Neural cell (in vitro differentiated cells): Measurements from ENCODE around the gene TTC23. TPM values are rescaled to one million over a fixed set of nuclear protein-coding genes. Genes with fewer than 3 reads are reported as not detected.

Experiments used
- H2AFZ ChIP-seq: fragments of 200-600, 300-800 bp; sonication (generic), shearing (Covaris generic); 2 replicates; pipeline ENCODE4 v1.6.0; 2014; ENCODE audit warnings: low read depth, mild to moderate bottlenecking, antibody characterized with exemption, low read length, moderate library complexity
- H3F3A ChIP-seq: fragments of 200-600 bp; shearing (Covaris generic); 2 replicates; pipeline ENCODE4 v1.6.1; 2016; ENCODE audit warnings: mild to moderate bottlenecking, moderate library complexity, mixed read lengths, antibody characterized with exemption, low read length; ENCODE audit not compliant: insufficient read depth, poor library complexity, severe bottlenecking
- H3K27ac ChIP-seq: fragments of 200-600, 300-800 bp; sonication (generic), shearing (Covaris generic); 2 replicates; pipeline ENCODE4 v1.5.1; 2014; ENCODE audit warnings: mild to moderate bottlenecking, low read length, moderate library complexity
- H3K27me3 ChIP-seq: fragments of 300-800, 200-600 bp; sonication (generic), shearing (Covaris generic); 2 replicates; pipeline ENCODE4 v1.6.0; 2014; ENCODE audit warnings: mild to moderate bottlenecking, low read depth, low read length, moderate library complexity; ENCODE audit not compliant: insufficient read depth
- H3K36me3 ChIP-seq: fragments of 300-800, 200-600 bp; sonication (generic), shearing (Covaris generic); 2 replicates; pipeline ENCODE4 v1.5.1; 2014; ENCODE audit warnings: mild to moderate bottlenecking, antibody characterized with exemption, low read length, moderate library complexity; ENCODE audit not compliant: insufficient read depth
- H3K4me2 ChIP-seq: fragments of 300-800, 200-600 bp; sonication (generic), shearing (Covaris generic); 2 replicates; pipeline ENCODE4 v1.6.0; 2014; ENCODE audit warnings: mild to moderate bottlenecking, low read length
- H3K4me3 ChIP-seq: fragments of 300-800, 200-600 bp; sonication (generic), shearing (Covaris generic); 2 replicates; pipeline ENCODE4 v1.5.1; 2014; ENCODE audit warnings: mild to moderate bottlenecking, low read length, moderate library complexity
- H3K79me2 ChIP-seq: fragments of 200-600 bp; shearing (Covaris generic); replicated peaks from 2 replicates; pipeline ENCODE4 v1.6.0; 2014; ENCODE audit warnings: mild to moderate bottlenecking, low read length, moderate library complexity; ENCODE audit not compliant: insufficient read depth
- H3K9ac ChIP-seq: fragments of 300-800, 200-600 bp; sonication (generic), shearing (Covaris generic); 2 replicates; pipeline ENCODE4 v1.6.1; 2016; ENCODE audit warnings: mild to moderate bottlenecking, low read length, mixed read lengths
- H3K9me2 ChIP-seq: fragments of 200-600 bp; shearing (Covaris generic); 2 replicates; pipeline ENCODE4 v1.6.1; 2016; ENCODE audit warnings: mild to moderate bottlenecking, low read length, mixed read lengths; ENCODE audit not compliant: insufficient read depth
- H3K9me3 ChIP-seq: fragments of 200-600, 300-800 bp; sonication (generic), shearing (Covaris generic); 2 replicates; pipeline ENCODE4 v1.6.1; 2016; ENCODE audit warnings: mild to moderate bottlenecking, mixed run types, low read length, moderate library complexity, mixed read lengths
- H4K20me1 ChIP-seq: fragments of 200-600 bp; shearing (Covaris generic); 2 replicates; pipeline ENCODE4 v1.6.1; 2016; ENCODE audit warnings: mild to moderate bottlenecking, mixed run types; ENCODE audit not compliant: insufficient read depth
- EP300 ChIP-seq: fragments of 450-650 bp; conservative IDR thresholded peaks from 2 replicates; pipeline ENCODE4 v1.6.1; 2014; ENCODE audit warnings: antibody characterized with exemption, mild to moderate bottlenecking, moderate library complexity; ENCODE audit not compliant: poor library complexity, severe bottlenecking
- EZH2 ChIP-seq: fragments of 200-600, 300-800 bp; shearing (Covaris generic), sonication (generic); IDR thresholded peaks from 2 replicates; pipeline ENCODE4 v1.6.1; 2014; ENCODE audit warnings: antibody characterized with exemption, low read length, borderline replicate concordance, mild to moderate bottlenecking; ENCODE audit not compliant: insufficient read depth, poor library complexity, severe bottlenecking
- POLR2AphosphoS5 ChIP-seq: IDR thresholded peaks from 2 replicates; pipeline ENCODE4 v1.6.1; 2012
- RAD21 ChIP-seq: fragments of 450-650 bp; conservative IDR thresholded peaks from 2 replicates; pipeline ENCODE4 v1.6.1; 2014; ENCODE audit warnings: antibody characterized with exemption, mild to moderate bottlenecking, moderate library complexity
- SMC3 ChIP-seq: fragments of 450-650 bp; conservative IDR thresholded peaks from 2 replicates; pipeline ENCODE4 v1.6.1; 2014; ENCODE audit warnings: antibody characterized with exemption, mild to moderate bottlenecking, moderate library complexity; ENCODE audit not compliant: poor library complexity
- TAF1 ChIP-seq: IDR thresholded peaks from 2 replicates; pipeline ENCODE4 v1.6.1; 2012; ENCODE audit warnings: low read depth
- polyA plus RNA-seq: library from polyadenylated mRNA; depleted of rRNA; stranded (reverse); fragments of >200 nt; gene quantifications from 2 replicates; pipeline ENCODE4 v1.2.3, GENCODE V29; 2014
- TF ChIP-seq, protein P1 (sequence below): IDR thresholded peaks from 2 replicates; pipeline ENCODE4 v1.6.1; 2012; ENCODE audit warnings: borderline replicate concordance
- TF ChIP-seq, protein P2 (sequence below): fragments of 450-650 bp; IDR thresholded peaks from 2 replicates; pipeline ENCODE4 v1.5.1; 2014; ENCODE audit warnings: antibody characterized with exemption, mild to moderate bottlenecking, moderate library complexity; ENCODE audit not compliant: poor library complexity, severe bottlenecking

TTC23 gene
- polyA plus RNA-seq, 1 donor from 2014 or later, result 6.2 TPM

DNA sequence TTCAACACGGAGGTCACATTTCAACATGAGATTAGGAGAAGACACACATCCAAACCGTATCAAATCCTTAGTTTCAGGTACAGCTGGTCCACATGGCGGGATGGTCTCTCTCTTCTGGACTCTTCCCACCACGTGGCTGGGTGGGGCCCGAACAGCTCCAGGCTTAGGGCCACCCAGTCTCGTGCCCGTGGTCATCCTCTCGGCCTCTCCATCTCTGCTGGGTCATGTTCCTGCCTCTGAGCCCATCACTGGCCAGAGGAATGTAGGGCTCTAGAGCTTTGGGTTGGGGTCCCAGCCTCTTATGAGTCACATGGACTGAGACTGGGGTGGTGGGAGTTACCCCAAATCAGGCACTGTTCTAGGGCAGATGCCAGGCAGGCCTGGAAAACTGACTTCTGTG lies 132.3 kb downstream of the TTC23 start:
- Histone ChIP-seq H3K9me3 (no peaks in the 10 kb centered on the region), H3K4me2 (no peak overlapping the region), H2AFZ (no peak overlapping the region), H3K9me2 (no peaks in the 10 kb centered on the region), H4K20me1 (no peaks in the 10 kb centered on the region), H3K27me3 (no peaks in the 10 kb centered on the region), H3K79me2 (no peaks in the 10 kb centered on the region), H3K36me3 (no peaks in the 10 kb centered on the region), H3K4me3 (no peak overlapping the region), H3F3A (no peaks in the 10 kb centered on the region), H3K27ac (no peak overlapping the region), H3K9ac (no peak overlapping the region)
- TF ChIP-seq EP300 (no peak), RAD21 (no peak), SMC3 (no peak), POLR2AphosphoS5 (no peak), TAF1 (no peak), EZH2 (no peak)
- TF ChIP-seq, protein P1, sequence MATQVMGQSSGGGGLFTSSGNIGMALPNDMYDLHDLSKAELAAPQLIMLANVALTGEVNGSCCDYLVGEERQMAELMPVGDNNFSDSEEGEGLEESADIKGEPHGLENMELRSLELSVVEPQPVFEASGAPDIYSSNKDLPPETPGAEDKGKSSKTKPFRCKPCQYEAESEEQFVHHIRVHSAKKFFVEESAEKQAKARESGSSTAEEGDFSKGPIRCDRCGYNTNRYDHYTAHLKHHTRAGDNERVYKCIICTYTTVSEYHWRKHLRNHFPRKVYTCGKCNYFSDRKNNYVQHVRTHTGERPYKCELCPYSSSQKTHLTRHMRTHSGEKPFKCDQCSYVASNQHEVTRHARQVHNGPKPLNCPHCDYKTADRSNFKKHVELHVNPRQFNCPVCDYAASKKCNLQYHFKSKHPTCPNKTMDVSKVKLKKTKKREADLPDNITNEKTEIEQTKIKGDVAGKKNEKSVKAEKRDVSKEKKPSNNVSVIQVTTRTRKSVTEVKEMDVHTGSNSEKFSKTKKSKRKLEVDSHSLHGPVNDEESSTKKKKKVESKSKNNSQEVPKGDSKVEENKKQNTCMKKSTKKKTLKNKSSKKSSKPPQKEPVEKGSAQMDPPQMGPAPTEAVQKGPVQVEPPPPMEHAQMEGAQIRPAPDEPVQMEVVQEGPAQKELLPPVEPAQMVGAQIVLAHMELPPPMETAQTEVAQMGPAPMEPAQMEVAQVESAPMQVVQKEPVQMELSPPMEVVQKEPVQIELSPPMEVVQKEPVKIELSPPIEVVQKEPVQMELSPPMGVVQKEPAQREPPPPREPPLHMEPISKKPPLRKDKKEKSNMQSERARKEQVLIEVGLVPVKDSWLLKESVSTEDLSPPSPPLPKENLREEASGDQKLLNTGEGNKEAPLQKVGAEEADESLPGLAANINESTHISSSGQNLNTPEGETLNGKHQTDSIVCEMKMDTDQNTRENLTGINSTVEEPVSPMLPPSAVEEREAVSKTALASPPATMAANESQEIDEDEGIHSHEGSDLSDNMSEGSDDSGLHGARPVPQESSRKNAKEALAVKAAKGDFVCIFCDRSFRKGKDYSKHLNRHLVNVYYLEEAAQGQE, result no peak
- TF ChIP-seq, protein P2, sequence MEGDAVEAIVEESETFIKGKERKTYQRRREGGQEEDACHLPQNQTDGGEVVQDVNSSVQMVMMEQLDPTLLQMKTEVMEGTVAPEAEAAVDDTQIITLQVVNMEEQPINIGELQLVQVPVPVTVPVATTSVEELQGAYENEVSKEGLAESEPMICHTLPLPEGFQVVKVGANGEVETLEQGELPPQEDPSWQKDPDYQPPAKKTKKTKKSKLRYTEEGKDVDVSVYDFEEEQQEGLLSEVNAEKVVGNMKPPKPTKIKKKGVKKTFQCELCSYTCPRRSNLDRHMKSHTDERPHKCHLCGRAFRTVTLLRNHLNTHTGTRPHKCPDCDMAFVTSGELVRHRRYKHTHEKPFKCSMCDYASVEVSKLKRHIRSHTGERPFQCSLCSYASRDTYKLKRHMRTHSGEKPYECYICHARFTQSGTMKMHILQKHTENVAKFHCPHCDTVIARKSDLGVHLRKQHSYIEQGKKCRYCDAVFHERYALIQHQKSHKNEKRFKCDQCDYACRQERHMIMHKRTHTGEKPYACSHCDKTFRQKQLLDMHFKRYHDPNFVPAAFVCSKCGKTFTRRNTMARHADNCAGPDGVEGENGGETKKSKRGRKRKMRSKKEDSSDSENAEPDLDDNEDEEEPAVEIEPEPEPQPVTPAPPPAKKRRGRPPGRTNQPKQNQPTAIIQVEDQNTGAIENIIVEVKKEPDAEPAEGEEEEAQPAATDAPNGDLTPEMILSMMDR, result no peak

DNA sequence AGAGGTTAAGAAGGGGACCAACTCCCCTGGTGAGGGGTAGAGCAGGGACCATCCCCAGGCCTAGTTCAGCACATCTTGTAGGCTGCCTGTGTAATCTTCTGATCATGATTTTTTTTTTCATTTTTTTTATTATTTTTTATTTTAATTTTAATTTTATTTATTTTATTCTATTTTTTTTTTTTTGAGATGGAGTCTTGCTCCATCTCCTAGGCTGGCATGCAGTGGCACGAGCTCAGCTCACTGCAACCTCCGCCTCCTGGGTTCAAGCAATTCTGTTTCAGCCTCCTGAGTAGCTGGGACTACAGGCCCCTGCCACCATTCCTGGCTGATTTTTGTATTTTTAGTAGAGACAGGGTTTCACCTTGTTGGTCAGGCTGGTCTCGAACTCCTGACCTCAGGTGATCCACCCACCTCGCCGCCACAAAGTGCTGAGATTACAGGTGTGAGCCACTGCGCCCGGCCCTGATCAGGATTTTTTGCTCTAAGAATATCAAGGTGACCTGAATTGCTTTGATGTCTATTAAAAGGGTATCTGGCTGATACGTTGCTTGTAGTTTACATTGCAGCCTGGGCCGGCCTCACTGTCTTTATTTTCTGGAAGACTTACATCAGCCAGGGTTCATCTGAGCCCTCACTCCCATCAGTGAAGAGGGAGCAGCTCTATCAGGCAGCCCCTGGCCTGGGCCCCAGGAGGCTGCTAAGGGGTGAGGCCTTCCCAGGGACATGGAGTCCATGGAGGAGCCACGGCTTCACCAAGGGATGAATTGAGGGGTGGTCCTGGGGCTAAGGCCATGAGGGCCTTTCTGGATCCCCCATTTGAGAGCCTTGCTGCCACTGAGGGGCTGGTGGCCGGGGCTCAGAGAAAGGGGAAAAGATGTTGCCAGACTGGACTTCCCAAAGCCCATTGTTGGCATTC lies 133.8 kb downstream of the TTC23 start:
- Histone ChIP-seq H2AFZ (no peak overlapping the region), H3K4me2 (no peak overlapping the region), H3K27me3 (no peaks in the 10 kb centered on the region), H3K9me2 (no peaks in the 10 kb centered on the region), H3K36me3 (no peaks in the 10 kb centered on the region), H3K27ac (no peak overlapping the region), H3K9ac (no peak overlapping the region), H3K79me2 (no peaks in the 10 kb centered on the region), H4K20me1 (no peaks in the 10 kb centered on the region), H3F3A (no peaks in the 10 kb centered on the region), H3K9me3 (no peaks in the 10 kb centered on the region), H3K4me3 (no peak overlapping the region)
- TF ChIP-seq POLR2AphosphoS5, result no peak
- no peak for TF ChIP-seq SMC3
- TF ChIP-seq EP300, result no peak
